Epithelial cell of proximal tubule (primary cell): ENCODE measurements around the gene TRMT10C. TPM values are rescaled to one million over a fixed set of nuclear protein-coding genes. Genes with fewer than 3 reads are reported as not detected.

ENCODE experiments used
- DNase-seq: peaks from one replicate; pipeline ENCODE4 v3.0.0-alpha.2; 2011; ENCODE audit warnings: low read depth
- H3K4me3 ChIP-seq: 2 replicates; pipeline ENCODE4 v1.5.1; 2011; ENCODE audit warnings: low read depth, mild to moderate bottlenecking, low read length
- total RNA-seq: library from RNA; depleted of rRNA; stranded (reverse); fragments of >200 nt; gene quantifications from 2 replicates; pipeline ENCODE4 v1.2.3, GENCODE V29; 2015
- TF ChIP-seq, protein P1 (sequence below): conservative IDR thresholded peaks from 2 replicates; pipeline ENCODE4 v1.5.1; 2012; ENCODE audit warnings: low read depth, mild to moderate bottlenecking, low read length

Gene TRMT10C
- total RNA-seq, result 33.3 and 39.4 TPM in 2 replicates

DNA sequence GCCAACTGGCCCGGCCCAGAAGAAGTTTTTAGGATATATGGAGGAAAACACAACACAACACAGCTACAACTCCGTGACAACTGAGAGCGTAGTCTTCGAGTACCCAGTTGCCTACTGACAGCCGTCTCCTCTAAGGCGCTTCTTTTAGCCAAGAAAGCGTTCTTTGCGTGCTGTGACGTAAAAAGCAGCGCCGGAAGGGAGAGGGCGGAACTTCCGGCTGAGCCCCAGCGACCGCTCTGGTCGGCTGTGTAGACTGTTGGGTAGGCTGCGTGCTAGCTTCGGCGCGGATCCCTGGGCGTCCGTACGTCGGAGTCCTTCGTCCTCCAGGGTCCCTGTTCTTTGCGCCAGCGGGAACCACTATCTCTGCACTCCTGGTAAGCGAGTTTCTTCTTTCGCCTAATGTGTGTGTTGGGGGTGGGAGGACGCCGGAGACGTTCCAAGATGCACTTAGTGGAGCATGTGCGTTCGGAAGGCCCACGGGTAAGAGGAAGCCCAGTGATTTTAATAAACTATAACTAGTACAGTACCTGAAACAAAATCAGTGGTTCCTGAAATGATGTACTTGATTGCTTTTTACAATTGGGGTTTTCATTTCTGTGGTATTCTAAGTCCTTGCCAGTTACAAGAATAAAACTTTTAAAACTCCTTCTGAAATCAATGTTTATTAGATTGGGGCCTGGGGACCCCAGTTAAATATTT lies at the start of gene TRMT10C:
TSS of gene TRMT10C (plus strand) at position 239 of the 699 bp plus-strand sequence. CDS start 2,914 bp downstream, outside the sequence.
- DNase-seq, result peak; percentile 69
- H3K4me3 ChIP-seq, result peak within 1 kb of the TSS; percentile 82
- TF ChIP-seq, protein P1, sequence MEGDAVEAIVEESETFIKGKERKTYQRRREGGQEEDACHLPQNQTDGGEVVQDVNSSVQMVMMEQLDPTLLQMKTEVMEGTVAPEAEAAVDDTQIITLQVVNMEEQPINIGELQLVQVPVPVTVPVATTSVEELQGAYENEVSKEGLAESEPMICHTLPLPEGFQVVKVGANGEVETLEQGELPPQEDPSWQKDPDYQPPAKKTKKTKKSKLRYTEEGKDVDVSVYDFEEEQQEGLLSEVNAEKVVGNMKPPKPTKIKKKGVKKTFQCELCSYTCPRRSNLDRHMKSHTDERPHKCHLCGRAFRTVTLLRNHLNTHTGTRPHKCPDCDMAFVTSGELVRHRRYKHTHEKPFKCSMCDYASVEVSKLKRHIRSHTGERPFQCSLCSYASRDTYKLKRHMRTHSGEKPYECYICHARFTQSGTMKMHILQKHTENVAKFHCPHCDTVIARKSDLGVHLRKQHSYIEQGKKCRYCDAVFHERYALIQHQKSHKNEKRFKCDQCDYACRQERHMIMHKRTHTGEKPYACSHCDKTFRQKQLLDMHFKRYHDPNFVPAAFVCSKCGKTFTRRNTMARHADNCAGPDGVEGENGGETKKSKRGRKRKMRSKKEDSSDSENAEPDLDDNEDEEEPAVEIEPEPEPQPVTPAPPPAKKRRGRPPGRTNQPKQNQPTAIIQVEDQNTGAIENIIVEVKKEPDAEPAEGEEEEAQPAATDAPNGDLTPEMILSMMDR, result no peak

DNA sequence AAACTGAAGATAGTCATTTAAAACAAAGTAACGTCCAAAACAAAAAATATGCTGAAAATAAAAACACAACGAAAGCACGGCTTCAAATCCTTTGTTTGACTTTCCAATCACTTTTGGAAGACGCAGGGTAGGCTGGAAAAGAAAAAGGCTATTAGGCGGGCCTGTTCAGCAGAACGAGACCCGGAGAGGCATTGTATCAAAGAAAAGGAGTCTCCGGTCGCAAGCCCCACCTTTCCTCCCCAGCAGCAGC lies 49.3 kb upstream of the TRMT10C start:
- DNase-seq, result peak; percentile 26
- TF ChIP-seq, protein P1, result no peak
- H3K4me3 ChIP-seq, result peak overlapping the region; percentile 89

DNA sequence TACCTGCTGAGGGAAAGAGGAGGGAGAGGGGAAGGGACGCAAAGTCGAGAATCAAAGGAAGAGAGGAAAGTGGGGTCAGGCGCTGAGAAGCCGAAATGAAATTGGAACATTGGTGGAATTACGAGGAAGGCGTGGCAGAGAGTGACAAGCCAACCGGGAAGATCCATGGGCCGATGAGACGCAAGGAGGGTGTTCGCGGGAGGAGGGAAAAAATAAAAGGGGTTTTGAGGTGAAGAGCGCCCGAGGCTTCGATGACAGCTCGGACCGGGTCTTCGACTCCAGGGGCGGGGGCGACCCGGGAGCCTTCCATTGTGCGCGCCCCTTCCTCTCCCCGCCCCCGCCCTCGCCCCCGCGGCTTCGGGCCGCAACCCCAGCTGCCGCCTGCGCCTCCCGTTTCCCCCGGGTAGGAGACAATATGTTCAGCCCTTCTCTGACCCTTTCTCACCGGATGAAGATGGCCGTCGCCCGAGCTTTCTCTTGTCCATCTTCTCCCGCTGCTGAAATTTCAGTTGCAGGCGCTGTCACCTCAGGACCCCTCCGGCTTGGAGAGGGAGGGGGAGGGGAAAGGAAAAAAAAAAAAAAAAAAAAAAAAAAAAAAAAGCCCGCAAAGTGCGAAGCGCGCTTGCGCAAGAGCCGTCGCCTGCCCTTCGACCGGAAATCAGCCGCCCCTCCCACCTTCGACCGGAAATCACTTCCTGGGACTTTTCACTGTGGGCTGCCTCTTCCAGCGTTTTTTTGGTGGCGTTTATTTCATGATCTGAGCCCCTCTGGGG lies 48.8 kb upstream of the TRMT10C start, which contains the start of gene SENP7:
TSS of gene SENP7 (minus strand) at position 567 of the 773 bp plus-strand sequence. CDS start at position 485, 82 bp downstream.
- peak; percentile 32 for DNase-seq
- TF ChIP-seq, protein P1, result no peak
- peak within 1 kb of the TSS; percentile 89 for H3K4me3 ChIP-seq

DNA sequence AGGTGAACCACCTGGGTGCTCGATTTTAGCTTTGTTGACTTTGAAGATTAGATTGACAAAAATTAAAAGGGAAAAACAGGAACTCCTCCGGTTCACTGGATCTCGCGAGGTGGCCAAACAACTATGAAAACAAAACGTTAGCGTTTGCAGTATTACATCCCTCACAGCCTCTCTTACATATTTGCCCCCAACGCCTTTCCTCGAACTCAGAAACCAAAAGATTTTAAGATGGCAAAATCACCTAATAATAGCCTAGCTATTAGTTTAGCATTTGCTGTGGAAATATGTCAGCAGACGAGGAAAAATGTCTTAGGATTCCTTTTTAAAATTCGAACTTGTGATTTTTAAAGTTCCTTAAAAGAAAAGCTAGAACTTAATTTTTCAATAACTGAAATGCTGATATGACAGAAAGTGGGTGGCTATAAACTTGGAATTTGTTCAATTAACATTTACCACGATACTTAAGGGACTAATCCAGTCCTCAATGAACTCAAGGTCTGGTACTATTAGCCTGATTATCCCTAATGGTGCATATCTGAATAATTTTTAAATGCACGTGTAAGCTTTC lies 48.2 kb upstream of the TRMT10C start:
- no peak for DNase-seq
- TF ChIP-seq, protein P1, result no peak
- H3K4me3 ChIP-seq, result peak overlapping the region; percentile 89

DNA sequence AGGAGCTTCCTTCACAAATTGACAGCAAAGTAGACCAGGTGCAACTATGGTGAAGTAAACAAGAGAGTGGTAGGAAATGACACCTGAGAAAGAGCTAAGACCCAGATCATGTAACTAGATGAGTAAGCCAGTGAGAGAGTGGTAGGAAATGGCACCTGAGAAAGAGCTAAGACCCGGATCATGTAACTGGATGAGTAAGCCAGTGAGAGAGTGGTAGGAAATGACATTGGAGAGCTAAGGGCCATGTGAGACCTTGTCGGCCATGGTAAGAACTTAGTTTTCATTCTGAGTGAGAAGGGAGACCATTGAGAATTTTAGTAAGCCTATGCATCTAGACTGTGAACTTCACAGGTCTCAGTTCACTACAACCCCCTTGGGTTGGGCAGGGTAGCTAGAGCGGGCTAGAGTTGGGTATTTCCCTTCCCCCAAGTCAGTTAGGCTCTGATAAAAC lies 43.2 kb upstream of the TRMT10C start:
- peak; percentile 35 for DNase-seq
- TF ChIP-seq, protein P1, result no peak
- H3K4me3 ChIP-seq, result no peak overlapping the region

DNA sequence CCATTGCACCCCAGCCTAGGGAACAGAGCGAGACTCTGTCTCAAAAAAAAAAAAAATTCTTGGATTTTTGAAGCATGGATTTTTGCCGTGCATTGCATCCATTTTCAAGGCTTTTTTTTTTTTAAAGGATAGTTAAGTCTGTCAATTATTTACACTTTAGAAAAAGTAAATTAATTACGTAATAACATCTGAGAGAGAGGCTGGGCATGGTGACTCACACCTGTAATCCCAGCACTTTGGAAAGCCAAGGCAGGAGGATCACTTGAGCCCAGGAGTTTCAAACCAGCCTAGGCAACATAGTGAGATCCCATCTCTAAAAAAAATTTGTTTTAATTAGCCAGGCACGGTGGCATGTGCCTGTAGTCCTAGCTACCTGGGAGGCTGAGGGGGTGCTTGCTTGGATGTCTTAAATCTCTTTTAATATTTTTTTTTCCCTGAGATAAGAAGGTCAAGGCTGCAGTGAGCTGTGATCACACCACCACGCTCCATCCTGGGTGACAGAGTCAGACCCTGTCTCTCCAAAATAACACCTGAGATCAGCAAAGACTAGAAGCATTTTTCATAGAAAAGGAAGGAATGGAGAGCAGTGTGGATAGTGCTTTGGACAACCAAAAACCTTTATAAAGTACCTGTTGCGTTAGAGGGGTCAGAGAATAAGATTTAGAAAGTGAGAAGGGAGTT lies 41.8 kb upstream of the TRMT10C start:
- H3K4me3 ChIP-seq, result no peak overlapping the region
- DNase-seq, result peak; percentile 36
- TF ChIP-seq, protein P1, result no peak
